ENCODE results near the gene MBD6.
A peak's percentile ranks its signal among the peaks of the same experiment; 100 is the strongest.
"Not testable (repeated sequence)": the region's sequence is repeated elsewhere in the genome, so short reads cannot be mapped to it uniquely, and the experiment has no call there.

MBD6 gene

GRCh38 chr12:57549909-57550640 is 27.5 kb downstream of the MBD6 start, which contains the start of gene KIF5A:
TSS of gene KIF5A (plus strand) at chr12:57550044. CDS start at chr12:57550272, 228 bp downstream.
- peak within 1 kb of the TSS; percentile 46 for H3K9ac ChIP-seq (ENCODE audit: low read depth, low read length)
- no peaks in the 10 kb centered on the region for H3K9me3 ChIP-seq (ENCODE audit: control insufficient read depth, insufficient read depth, low read length)
- H3K4me1 ChIP-seq (ENCODE audit: insufficient read depth, low read length): peaks cover 26% of the 10 kb centered on the region
- H3K36me3 ChIP-seq (ENCODE audit: insufficient read depth, low read length): no peaks in the 10 kb centered on the region; the same call in 1 of the 2 replicates

GRCh38 chr12:57550641-57551549 is 28.3 kb downstream of the MBD6 start:
- no peaks in the 10 kb centered on the region for H3K36me3 ChIP-seq (ENCODE audit: insufficient read depth, low read length)
- peak overlapping the region; percentile 46; the same call in 1 of the 2 replicates for H3K9ac ChIP-seq (ENCODE audit: low read depth, low read length)
- peaks cover 21% of the 10 kb centered on the region for H3K4me1 ChIP-seq (ENCODE audit: insufficient read depth, low read length)
- H3K9me3 ChIP-seq (ENCODE audit: control insufficient read depth, insufficient read depth, low read length): no peaks in the 10 kb centered on the region

GRCh38 chr12:57551637-57552305 is 29.1 kb downstream of the MBD6 start:
- H3K36me3 ChIP-seq (ENCODE audit: insufficient read depth, low read length): no peaks in the 10 kb centered on the region
- H3K4me1 ChIP-seq (ENCODE audit: insufficient read depth, low read length): peaks cover 15% of the 10 kb centered on the region
- H3K9ac ChIP-seq (ENCODE audit: low read depth, low read length): no peak overlapping the region
- H3K9me3 ChIP-seq (ENCODE audit: control insufficient read depth, insufficient read depth, low read length): no peaks in the 10 kb centered on the region

- H3K36me3 ChIP-seq (ENCODE audit: insufficient read depth, low read length): no peaks in the 10 kb centered on the region
- no peak overlapping the region for H3K9ac ChIP-seq (ENCODE audit: low read depth, low read length)
These were observed 29.7 kb downstream of the MBD6 start for GRCh38 chr12:57552306-57552651.

GRCh38 chr12:57552835-57553313 is 30.2 kb downstream of the MBD6 start:
- Histone ChIP-seq H3K9me3 (ENCODE audit: control insufficient read depth, insufficient read depth, low read length) (no peaks in the 10 kb centered on the region), H3K36me3 (ENCODE audit: insufficient read depth, low read length) (no peaks in the 10 kb centered on the region), H3K4me1 (ENCODE audit: insufficient read depth, low read length) (peaks cover 15% of the 10 kb centered on the region), H3K9ac (ENCODE audit: low read depth, low read length) (no peak overlapping the region)

More at GRCh38 chr12:57552306-57552651, 29.7 kb downstream of the MBD6 start:
- Histone ChIP-seq H3K9me3 (ENCODE audit: control insufficient read depth, insufficient read depth, low read length) (no peaks in the 10 kb centered on the region), H3K4me1 (ENCODE audit: insufficient read depth, low read length) (peaks cover 15% of the 10 kb centered on the region)

- Histone ChIP-seq H3K9me3 (ENCODE audit: control insufficient read depth, insufficient read depth, low read length) (no peaks in the 10 kb centered on the region), H3K9ac (ENCODE audit: low read depth, low read length) (no peak overlapping the region), H3K4me1 (ENCODE audit: insufficient read depth, low read length) (peaks cover 15% of the 10 kb centered on the region), H3K36me3 (ENCODE audit: insufficient read depth, low read length) (no peaks in the 10 kb centered on the region)
These were observed 30.9 kb downstream of the MBD6 start for GRCh38 chr12:57553343-57554202.

- no peak overlapping the region for H3K9ac ChIP-seq (ENCODE audit: low read depth, low read length)
- H3K9me3 ChIP-seq (ENCODE audit: control insufficient read depth, insufficient read depth, low read length): no peaks in the 10 kb centered on the region
- peaks cover 7% of the 10 kb centered on the region for H3K4me1 ChIP-seq (ENCODE audit: insufficient read depth, low read length)
- no peaks in the 10 kb centered on the region for H3K36me3 ChIP-seq (ENCODE audit: insufficient read depth, low read length)
These were observed 31.8 kb downstream of the MBD6 start for GRCh38 chr12:57554453-57554852.

- Histone ChIP-seq H3K9me3 (ENCODE audit: control insufficient read depth, insufficient read depth, low read length) (no peaks in the 10 kb centered on the region), H3K36me3 (ENCODE audit: insufficient read depth, low read length) (no peaks in the 10 kb centered on the region)
These were observed 32.3 kb downstream of the MBD6 start for GRCh38 chr12:57554897-57555296.

GRCh38 chr12:57558864-57559263 is 36.2 kb downstream of the MBD6 start:
- no peaks in the 10 kb centered on the region for H3K4me1 ChIP-seq (ENCODE audit: insufficient read depth, low read length)
- H3K9ac ChIP-seq (ENCODE audit: low read depth, low read length): no peak overlapping the region
- H3K36me3 ChIP-seq (ENCODE audit: insufficient read depth, low read length): no peaks in the 10 kb centered on the region
- H3K9me3 ChIP-seq (ENCODE audit: control insufficient read depth, insufficient read depth, low read length): no peaks in the 10 kb centered on the region

More at GRCh38 chr12:57554897-57555296, 32.3 kb downstream of the MBD6 start:
- Histone ChIP-seq H3K9ac (ENCODE audit: low read depth, low read length) (no peak overlapping the region), H3K4me1 (ENCODE audit: insufficient read depth, low read length) (peaks cover 7% of the 10 kb centered on the region)

GRCh38 chr12:57560516-57560915 is 37.9 kb downstream of the MBD6 start:
- H3K4me1 ChIP-seq (ENCODE audit: insufficient read depth, low read length): no peaks in the 10 kb centered on the region
- H3K36me3 ChIP-seq (ENCODE audit: insufficient read depth, low read length): no peaks in the 10 kb centered on the region
- no peak overlapping the region for H3K9ac ChIP-seq (ENCODE audit: low read depth, low read length)
- H3K9me3 ChIP-seq (ENCODE audit: control insufficient read depth, insufficient read depth, low read length): no peaks in the 10 kb centered on the region

- not testable (repeated sequence) for H3K9me3 ChIP-seq (ENCODE audit: control insufficient read depth, insufficient read depth, low read length); H3K4me1 ChIP-seq (ENCODE audit: insufficient read depth, low read length); H3K9ac ChIP-seq (ENCODE audit: low read depth, low read length); H3K36me3 ChIP-seq (ENCODE audit: insufficient read depth, low read length)
These were observed 38.5 kb downstream of the MBD6 start for GRCh38 chr12:57561117-57561516.

- Histone ChIP-seq H3K4me1 (ENCODE audit: insufficient read depth, low read length) (no peaks in the 10 kb centered on the region), H3K9me3 (ENCODE audit: control insufficient read depth, insufficient read depth, low read length) (no peaks in the 10 kb centered on the region), H3K9ac (ENCODE audit: low read depth, low read length) (no peak overlapping the region), H3K36me3 (ENCODE audit: insufficient read depth, low read length) (no peaks in the 10 kb centered on the region)
These were observed 40.7 kb downstream of the MBD6 start for GRCh38 chr12:57563358-57563757.

- H3K36me3 ChIP-seq (ENCODE audit: insufficient read depth, low read length): no peaks in the 10 kb centered on the region
- H3K9me3 ChIP-seq (ENCODE audit: control insufficient read depth, insufficient read depth, low read length): no peaks in the 10 kb centered on the region
- no peaks in the 10 kb centered on the region for H3K4me1 ChIP-seq (ENCODE audit: insufficient read depth, low read length)
- no peak overlapping the region for H3K9ac ChIP-seq (ENCODE audit: low read depth, low read length)
These were observed 41.6 kb downstream of the MBD6 start for GRCh38 chr12:57564178-57564740.

Data from ES-I3 (cell line).